GM18526 (cell line): Measurements from ENCODE around the gene SORCS1.

Source experiments
- POLR2A ChIP-seq: IDR thresholded peaks from 3 replicates; pipeline ENCODE4 v1.6.1; 2011; ENCODE audit not compliant: insufficient read length; ENCODE audit errors: extremely low read depth

SORCS1 gene

DNA sequence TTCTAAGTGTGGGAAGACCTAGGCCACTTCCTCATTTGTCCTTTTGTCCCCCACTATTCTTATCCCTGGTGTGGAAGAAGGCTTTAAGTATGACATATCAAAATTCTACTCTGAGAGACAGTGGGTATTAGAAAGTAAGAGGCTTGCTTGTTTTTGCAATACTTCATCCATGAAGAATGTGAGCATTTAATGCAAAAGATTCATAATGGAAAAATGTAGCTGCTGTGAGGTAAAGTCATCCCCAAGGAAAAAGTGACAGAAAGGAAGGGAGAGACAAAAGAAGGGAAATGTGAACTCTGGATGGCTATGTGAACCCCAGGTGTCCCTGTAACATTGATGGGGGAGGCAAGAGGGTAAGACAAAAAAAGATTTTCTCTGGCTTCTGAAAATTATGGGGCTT is 607.5 kb downstream of the SORCS1 start:
- TF ChIP-seq POLR2A = no peak

DNA sequence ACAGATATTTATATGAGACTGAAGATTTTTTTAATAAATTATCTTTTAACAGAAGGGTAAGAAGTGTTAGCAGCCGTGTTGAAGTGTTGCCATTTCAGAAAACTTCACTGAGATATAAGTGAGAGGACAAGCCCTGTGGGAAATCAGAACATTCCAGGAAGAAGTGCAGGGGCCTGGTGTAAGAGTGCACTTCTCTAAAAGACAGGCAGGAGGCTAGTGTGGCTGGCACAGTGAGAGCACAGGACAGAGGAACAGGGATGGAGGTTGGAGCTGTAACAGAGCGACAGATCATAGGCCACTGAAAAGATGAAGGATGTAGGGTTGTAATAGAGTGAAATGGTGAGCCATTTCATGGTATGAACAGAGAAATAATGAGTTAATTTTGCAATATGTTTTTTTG is 608.9 kb downstream of the SORCS1 start:
- TF ChIP-seq POLR2A = no peak

DNA sequence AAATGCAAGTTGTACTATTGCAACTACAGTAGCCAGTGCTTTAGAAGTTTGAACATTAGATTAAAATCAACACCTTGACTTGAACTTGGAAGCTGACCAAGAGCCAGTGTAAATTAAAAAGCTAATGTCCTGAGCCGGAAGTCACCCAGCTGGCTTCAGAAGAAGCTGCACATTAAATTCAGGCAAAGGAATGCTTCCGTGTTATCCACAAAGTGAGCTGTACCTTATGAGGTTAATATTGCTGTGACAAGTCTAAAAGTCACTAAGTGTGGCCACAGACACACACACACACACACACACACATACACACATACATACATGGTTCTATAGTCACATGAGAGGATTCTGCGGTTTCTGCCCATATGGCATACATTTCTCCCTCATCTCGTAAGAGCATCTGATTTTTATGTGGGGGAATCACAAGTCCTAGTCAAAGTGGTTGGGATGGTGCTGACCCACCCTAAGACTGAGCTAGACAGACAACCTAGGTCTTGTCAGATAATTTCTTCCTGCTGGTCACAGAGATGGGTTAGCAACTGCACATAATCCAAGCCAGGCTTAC is 612.9 kb downstream of the SORCS1 start:
- no peak for TF ChIP-seq POLR2A

DNA sequence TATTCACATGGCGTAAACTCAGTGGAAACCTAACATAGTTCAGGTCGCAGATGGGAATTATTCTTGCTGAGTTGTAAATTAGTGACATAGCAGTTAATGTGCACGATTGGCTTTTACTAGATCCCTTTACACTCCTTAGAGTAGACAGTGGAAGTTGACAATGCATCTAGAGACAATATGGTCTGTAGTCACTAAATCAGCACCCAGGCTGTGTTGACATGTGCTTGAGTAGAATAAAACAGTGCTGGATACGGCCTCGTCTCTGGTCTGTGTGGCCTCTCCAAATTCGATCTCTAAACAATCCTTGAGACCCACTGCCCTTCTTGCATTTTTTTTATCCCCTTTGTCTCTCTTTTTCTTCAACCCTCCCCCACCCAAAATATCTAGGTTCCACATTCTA is 615.7 kb downstream of the SORCS1 start:
- no peak for TF ChIP-seq POLR2A

DNA sequence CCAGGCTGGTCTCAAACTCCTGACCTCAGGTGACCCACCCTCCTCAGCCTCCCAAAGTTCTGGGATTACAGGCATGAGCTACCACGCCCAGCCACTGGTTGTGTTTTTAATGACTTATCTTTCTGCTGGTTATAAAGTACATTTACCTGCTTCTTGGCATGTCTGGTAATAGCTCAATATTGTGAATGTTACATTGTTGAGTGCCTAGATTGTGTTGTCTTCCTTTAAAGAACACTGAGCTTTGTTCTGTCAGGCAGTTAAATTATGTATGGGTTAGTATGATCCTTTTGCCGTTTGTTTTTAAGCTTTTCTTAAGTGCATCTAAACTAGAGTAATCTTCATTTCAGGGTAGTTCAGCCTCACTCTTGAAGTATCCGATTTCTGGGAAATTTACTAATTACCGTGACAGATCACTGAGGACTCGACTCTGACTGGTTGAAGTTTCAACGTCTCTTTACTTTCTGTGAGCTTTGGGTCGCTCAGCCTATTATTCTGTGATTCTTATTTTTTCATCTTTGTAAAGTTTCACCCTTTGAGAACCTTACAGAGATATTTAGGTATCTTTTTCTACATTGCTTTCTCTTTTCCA is 617.4 kb downstream of the SORCS1 start:
- TF ChIP-seq POLR2A = no peak

DNA sequence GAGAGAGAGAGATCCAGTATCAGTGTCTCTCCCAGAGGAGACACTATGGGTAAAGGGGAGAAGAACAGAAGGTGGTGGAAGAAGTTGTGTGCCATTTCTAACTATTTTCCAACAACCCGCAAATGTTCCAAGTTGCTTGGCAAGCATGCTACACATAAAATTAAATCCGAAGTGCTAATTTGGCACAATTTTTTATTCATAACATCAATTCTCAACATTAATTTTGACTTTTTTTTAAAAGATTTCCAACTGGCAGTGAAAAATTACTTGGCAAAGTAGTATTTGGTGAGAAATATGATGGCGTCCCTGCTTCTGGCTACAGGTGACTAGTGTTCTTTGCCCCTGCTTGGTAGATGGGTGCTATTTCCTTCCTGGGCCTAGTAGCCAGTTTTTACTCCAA is 622.0 kb downstream of the SORCS1 start:
- TF ChIP-seq POLR2A = no peak

DNA sequence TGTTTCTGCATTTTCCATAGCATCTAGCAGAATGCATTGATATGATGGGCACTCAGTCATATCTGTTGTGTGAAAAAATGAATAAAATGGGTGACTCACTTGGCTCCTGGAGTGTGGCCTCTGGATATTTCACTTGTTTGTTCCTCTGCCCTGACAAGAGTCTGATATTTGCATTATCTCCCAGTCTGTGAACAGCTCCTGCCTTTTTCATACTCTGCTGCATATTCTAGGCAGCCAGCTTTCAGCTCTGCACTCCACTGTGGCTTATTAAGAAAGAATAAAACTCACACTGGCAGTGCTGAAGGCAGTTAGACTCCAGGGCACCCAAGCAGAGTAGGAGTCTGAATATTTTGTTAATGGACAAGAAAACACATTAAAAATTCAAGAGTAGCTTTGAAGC is 623.9 kb downstream of the SORCS1 start:
- no peak for TF ChIP-seq POLR2A

DNA sequence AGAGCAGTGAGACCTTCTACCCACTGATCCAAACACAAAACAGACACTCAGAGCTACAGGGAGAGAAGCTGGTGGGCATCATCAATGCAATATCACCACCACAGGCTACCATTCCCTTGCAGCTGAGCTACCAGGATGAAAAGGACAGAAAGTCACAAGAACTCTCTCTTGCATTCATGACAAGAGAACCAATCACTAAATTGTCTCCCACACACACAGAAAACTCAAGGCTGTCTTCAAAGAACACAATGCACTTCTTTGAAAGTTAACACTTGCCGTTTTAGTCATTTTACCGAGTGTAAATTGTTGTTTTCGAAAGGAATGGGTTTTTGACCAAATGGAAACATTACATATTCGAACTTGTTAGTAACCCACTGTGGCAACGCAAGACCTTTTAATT is 626.6 kb downstream of the SORCS1 start:
- TF ChIP-seq POLR2A = no peak

DNA sequence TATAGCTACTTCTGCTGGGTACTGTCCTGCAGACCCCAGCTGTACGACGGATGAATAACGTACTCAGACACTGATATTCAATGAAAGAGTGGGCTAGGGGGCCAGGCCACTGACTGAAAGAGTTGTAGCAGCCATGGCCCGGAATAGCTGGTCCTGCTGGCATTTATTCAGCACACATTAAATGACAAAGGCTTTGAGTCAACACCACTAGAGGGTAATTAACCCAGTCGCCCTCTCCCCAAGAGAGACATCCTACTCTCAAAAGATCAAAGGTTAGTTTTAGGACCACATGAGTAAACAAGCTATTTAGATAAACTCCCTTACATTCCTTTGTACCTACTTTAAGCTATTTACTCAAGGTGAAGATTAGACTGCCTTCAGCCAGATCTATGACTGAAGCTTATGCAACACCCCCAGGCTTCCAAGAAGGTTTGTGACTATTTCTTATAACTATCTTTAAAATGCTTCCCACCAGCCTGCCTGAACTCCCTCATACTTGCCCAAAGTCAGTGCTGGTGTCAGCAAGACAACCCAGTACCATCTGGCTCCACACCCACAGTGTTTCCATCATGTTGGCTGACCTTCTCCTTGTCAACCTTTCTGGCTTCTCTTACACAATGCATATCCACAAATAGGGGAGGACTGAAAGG is 629.1 kb downstream of the SORCS1 start:
- TF ChIP-seq POLR2A = no peak

DNA sequence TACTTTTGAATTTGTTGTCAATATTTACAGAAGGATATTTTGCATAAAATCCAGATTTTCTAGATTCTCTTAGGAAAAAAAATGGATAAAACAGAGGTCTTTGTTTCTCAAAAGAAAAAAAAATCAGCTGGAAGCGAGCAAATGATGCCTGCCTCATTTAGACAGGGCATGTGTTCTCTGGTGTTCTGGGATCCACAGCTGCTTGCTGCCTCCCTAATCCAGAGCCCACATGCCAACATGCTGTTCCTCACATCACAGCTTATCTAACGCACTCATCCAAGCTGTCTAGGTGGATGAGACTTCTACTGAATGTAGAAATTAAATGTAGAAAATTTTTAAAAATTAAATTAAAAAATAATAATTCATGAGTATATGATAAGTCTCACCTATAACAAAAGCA is 630.1 kb downstream of the SORCS1 start:
- TF ChIP-seq POLR2A = no peak

DNA sequence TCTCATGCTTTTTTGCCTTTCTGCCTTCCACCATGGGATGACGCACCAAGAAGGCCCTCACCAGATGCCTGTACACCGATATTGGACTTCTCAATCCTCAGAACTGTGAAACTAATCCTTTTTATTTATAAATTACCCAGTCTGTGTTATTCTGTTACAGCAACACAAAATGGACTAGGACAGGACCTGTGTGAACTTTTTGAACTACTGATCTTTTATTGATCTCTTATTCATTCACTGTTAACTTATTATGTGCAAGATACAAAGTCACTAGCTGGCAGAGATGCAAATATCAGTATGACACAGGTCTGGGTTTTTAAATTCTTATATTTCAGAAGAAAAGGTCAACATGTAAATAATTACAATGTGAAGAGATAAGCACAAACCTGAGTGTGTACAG is 635.8 kb downstream of the SORCS1 start:
- TF ChIP-seq POLR2A = no peak

DNA sequence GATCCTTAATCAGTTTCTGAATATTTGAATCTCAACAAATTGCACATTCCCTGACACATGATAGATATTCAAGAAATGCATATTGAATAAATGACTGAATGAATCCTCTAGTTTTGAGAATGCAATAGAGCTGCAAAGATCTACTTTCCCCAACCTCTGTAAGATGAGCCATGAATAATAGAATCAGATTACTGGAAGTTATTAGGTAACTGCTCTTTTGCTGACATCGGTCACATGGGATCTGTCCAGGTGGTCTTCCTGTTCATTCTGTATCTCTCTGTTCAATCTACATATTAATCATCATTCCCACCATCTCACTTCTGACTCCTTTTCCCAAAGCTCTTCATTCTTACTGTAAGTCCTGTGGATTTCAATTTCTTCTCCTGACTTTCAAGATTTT is 638.7 kb downstream of the SORCS1 start:
- TF ChIP-seq POLR2A = no peak
